ENCODE results near the gene NCOA1. TPM values are rescaled to one million over a fixed set of nuclear protein-coding genes. Genes with fewer than 3 reads are reported as not detected.
A peak's percentile ranks its signal among the peaks of the same experiment; 100 is the strongest.

NCOA1 gene
- total RNA-seq, 1 experiment from 2014 or later, result 27.5 TPM

DNA sequence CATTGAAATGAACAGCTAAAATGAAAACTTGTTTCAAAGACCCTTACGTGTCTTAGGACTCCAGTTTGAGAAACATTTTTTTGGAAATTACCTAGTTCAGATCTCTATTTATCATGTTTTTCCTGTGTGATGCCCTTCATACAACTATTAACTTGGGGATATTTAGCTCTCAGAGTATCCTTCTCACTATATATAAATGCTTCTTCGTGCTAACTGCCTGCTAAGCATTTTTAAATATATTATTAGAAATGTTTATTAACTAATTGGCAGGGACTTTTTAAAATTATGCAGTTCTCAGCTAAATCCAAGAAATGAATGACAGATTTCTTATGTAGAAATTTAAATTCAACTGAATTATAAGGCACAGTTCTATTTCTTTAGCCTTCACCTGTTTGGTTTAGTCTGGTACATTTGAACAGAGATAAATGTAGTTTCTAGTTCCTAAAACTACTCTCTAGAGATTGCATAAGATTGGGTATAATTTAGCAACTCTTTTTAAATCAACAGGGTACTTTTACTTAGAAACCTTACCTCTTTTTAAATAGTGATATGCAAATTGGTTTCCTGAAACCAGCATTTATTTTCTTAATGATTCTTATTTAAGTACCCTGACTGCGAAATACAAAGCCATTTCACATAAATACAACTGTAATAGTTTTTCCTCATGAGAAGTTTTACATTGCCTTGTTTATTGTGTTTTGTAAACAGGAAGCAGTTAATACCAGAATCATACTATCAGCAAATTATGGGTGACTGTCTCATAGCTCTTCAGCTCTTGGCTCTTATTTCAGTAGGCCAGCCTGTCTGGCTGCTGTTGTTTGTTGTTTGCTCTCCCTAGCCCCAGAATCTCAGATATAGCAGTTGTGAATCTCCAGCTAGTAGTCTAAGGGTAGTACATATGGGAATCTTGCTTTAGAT lies 161.5 kb downstream of the NCOA1 start:
- no peaks in the 10 kb centered on the region for H3K27me3 ChIP-seq (replicated peaks; ENCODE audit: insufficient read depth, low read depth, low read length, poor library complexity)
- H3K4me1 ChIP-seq (ENCODE audit: insufficient read depth, low read length, poor library complexity, severe bottlenecking), result peaks cover 8% of the 10 kb centered on the region
- no TSS peak for BruUV-seq (replicated peaks)
- H3K9me3 ChIP-seq (ENCODE audit: low read depth, low read length, poor library complexity, severe bottlenecking), result no peaks in the 10 kb centered on the region
- DNase-seq (ENCODE audit: low spot score), result peak; percentile 28
- no peaks in the 10 kb centered on the region for H3K36me3 ChIP-seq (ENCODE audit: insufficient read depth, low read length, poor library complexity, severe bottlenecking)
- no peak overlapping the region for H3K27ac ChIP-seq (ENCODE audit: low read depth, low read length, poor library complexity, severe bottlenecking)
- intact Hi-C loops (cut with micrococcal nuclease; ENCODE audit: unreplicated experiment), result no loop called here
- CTCF ChIA-PET, result no interaction called here
- POLR2A ChIA-PET (ENCODE audit: low non-redundant PET), result no interaction called here
- TF ChIP-seq EZH2 (IDR thresholded peaks at IDR 0.05; ENCODE audit: borderline replicate concordance, low read depth, low read length, poor library complexity, severe bottlenecking), result no peak
- no peak for TF ChIP-seq CTCF (conservative IDR thresholded peaks at IDR 0.05; ENCODE audit: low read depth, low read length)
- H3K4me3 ChIP-seq (ENCODE audit: low read depth, low read length, poor library complexity, severe bottlenecking), result no peak overlapping the region

- ChIA-PET CTCF (no interaction called here), POLR2A (ENCODE audit: low non-redundant PET) (no interaction called here)
- H3K27ac ChIP-seq (ENCODE audit: low read depth, low read length, poor library complexity, severe bottlenecking), result no peak overlapping the region
- DNase-seq (ENCODE audit: low spot score), result no peak
- no TSS peak for BruUV-seq (replicated peaks)
- H3K9me3 ChIP-seq (ENCODE audit: low read depth, low read length, poor library complexity, severe bottlenecking), result no peaks in the 10 kb centered on the region
- TF ChIP-seq CTCF (conservative IDR thresholded peaks at IDR 0.05; ENCODE audit: low read depth, low read length) (no peak), EZH2 (IDR thresholded peaks at IDR 0.05; ENCODE audit: borderline replicate concordance, low read depth, low read length, poor library complexity, severe bottlenecking) (no peak)
- H3K4me3 ChIP-seq (ENCODE audit: low read depth, low read length, poor library complexity, severe bottlenecking), result no peak overlapping the region
- intact Hi-C loops (cut with micrococcal nuclease; ENCODE audit: unreplicated experiment), result no loop called here
- no peaks in the 10 kb centered on the region for H3K27me3 ChIP-seq (replicated peaks; ENCODE audit: insufficient read depth, low read depth, low read length, poor library complexity)
- H3K4me1 ChIP-seq (ENCODE audit: insufficient read depth, low read length, poor library complexity, severe bottlenecking), result peaks cover 11% of the 10 kb centered on the region
- no peaks in the 10 kb centered on the region for H3K36me3 ChIP-seq (ENCODE audit: insufficient read depth, low read length, poor library complexity, severe bottlenecking)
Observed at GRCh38 chr2:24657818-24658217, 166.8 kb downstream of the NCOA1 start.

DNA sequence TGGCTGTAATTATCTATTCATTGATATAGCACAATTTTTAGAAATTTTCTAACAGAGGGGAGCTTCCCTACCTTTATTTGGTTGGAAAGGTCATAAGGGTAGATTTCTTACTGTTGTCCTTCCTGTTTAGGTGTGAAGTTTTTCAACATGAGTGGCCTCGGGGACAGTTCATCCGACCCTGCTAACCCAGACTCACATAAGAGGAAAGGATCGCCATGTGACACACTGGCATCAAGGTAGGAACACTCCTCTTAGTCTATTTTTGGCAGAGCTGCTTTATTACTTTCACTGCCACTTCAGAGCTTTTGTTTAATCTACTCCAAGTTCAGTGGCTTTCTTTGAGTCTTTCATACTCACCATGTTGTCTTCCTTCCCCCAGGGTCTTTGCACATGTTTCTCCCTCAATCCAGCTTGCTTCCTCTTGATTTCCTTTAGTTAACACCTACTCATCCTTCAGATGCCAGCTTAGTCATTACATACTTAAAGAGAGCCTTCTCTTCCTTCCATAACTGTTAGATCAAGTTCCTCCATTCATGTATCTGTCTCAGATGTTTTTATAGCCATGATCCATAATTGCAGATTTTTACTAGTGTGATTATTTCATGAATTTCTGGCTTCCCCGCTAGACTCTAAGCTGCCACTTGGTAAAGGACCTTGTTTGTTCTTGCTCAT lies 167.6 kb downstream of the NCOA1 start:
- H3K9me3 ChIP-seq (ENCODE audit: low read depth, low read length, poor library complexity, severe bottlenecking), result no peaks in the 10 kb centered on the region
- ChIA-PET POLR2A (ENCODE audit: low non-redundant PET) (no interaction called here), CTCF (no interaction called here)
- intact Hi-C loops (cut with micrococcal nuclease; ENCODE audit: unreplicated experiment), result no loop called here
- no peak overlapping the region for H3K27ac ChIP-seq (ENCODE audit: low read depth, low read length, poor library complexity, severe bottlenecking)
- no peak overlapping the region for H3K4me3 ChIP-seq (ENCODE audit: low read depth, low read length, poor library complexity, severe bottlenecking)
- H3K36me3 ChIP-seq (ENCODE audit: insufficient read depth, low read length, poor library complexity, severe bottlenecking), result no peaks in the 10 kb centered on the region
- no peak for TF ChIP-seq CTCF (conservative IDR thresholded peaks at IDR 0.05; ENCODE audit: low read depth, low read length)
- no peak for TF ChIP-seq EZH2 (IDR thresholded peaks at IDR 0.05; ENCODE audit: borderline replicate concordance, low read depth, low read length, poor library complexity, severe bottlenecking)
- BruUV-seq (replicated peaks), result no TSS peak
- no peak for DNase-seq (ENCODE audit: low spot score)
- no peaks in the 10 kb centered on the region for H3K27me3 ChIP-seq (replicated peaks; ENCODE audit: insufficient read depth, low read depth, low read length, poor library complexity)
- H3K4me1 ChIP-seq (ENCODE audit: insufficient read depth, low read length, poor library complexity, severe bottlenecking), result peaks cover 7% of the 10 kb centered on the region

Data from A673 (cell line).